C4-2B (cell line): ENCODE results near the gene RGS5.

Experiments
- H3K27ac ChIP-seq: fragments of 450-650 bp; 2 replicates; pipeline ENCODE4 v1.5.1; 2017
- CTCF ChIP-seq: fragments of 450-650 bp; conservative IDR thresholded peaks from 2 replicates; pipeline ENCODE4 v1.5.1; 2017; ENCODE audit warnings: mild to moderate bottlenecking
- ZFX ChIP-seq: fragments of 450-650 bp; IDR thresholded peaks from 2 replicates; pipeline ENCODE4 v1.6.1; 2017

Gene RGS5

GRCh38 chr1:163170331-163170730, 32.4 kb downstream of the RGS5 start:
- no peak overlapping the region for H3K27ac ChIP-seq
- no peak for TF ChIP-seq CTCF
- no peak for TF ChIP-seq ZFX

- no peak for TF ChIP-seq CTCF
- TF ChIP-seq ZFX: no peak
- H3K27ac ChIP-seq: no peak overlapping the region
These were observed 33.2 kb downstream of the RGS5 start for GRCh38 chr1:163169553-163169952.

GRCh38 chr1:163168053-163168452, 34.7 kb downstream of the RGS5 start:
- TF ChIP-seq ZFX: no peak
- no peak for TF ChIP-seq CTCF
- no peak overlapping the region for H3K27ac ChIP-seq

GRCh38 chr1:163166886-163167555, 35.7 kb downstream of the RGS5 start:
- H3K27ac ChIP-seq: no peak overlapping the region
- TF ChIP-seq CTCF (no peak), ZFX (no peak)

GRCh38 chr1:163165119-163165518, 37.6 kb downstream of the RGS5 start:
- no peak overlapping the region for H3K27ac ChIP-seq

GRCh38 chr1:163163881-163164582, 38.7 kb downstream of the RGS5 start:
- H3K27ac ChIP-seq: no peak overlapping the region
- TF ChIP-seq ZFX (no peak), CTCF (no peak)

More at GRCh38 chr1:163165119-163165518, 37.6 kb downstream of the RGS5 start:
- no peak for TF ChIP-seq CTCF
- no peak for TF ChIP-seq ZFX

- H3K27ac ChIP-seq: no peak overlapping the region
- no peak for TF ChIP-seq CTCF
- TF ChIP-seq ZFX: no peak
These were observed 39.6 kb downstream of the RGS5 start for GRCh38 chr1:163163163-163163562.
